Neuron (in vitro differentiated cells): Measurements from ENCODE around the gene SPC24.
"Not testable (repeated sequence)": the region's sequence is repeated elsewhere in the genome, so short reads cannot be mapped to it uniquely, and the experiment has no call there.

Experiments used
- H2AFZ ChIP-seq: one replicate; pipeline ENCODE4 v1.6.1; 2013; ENCODE audit warnings: low read depth, mild to moderate bottlenecking, inconsistent platforms, low read length, moderate library complexity
- H3K27me3 ChIP-seq: one replicate; pipeline ENCODE4 v1.6.1; 2013; ENCODE audit warnings: low read length; ENCODE audit not compliant: insufficient read depth
- H3K36me3 ChIP-seq: one replicate; pipeline ENCODE4 v1.6.1; 2013; ENCODE audit warnings: low read length; ENCODE audit not compliant: insufficient read depth
- H3K4me1 ChIP-seq: one replicate; pipeline ENCODE4 v1.6.1; 2013; ENCODE audit warnings: low read length; ENCODE audit not compliant: insufficient read depth
- H3K4me3 ChIP-seq: 2 replicates; pipeline ENCODE4 v1.5.1; 2013; ENCODE audit warnings: mild to moderate bottlenecking, low read length, moderate library complexity
- H3K9me3 ChIP-seq: one replicate; pipeline ENCODE4 v1.6.1; 2013; ENCODE audit warnings: low read length

Gene SPC24

GRCh38 chr19:11142528-11143171 lies 12.9 kb downstream of the SPC24 start:
- Histone ChIP-seq H3K4me3 (no peak overlapping the region), H3K9me3 (peaks cover 3% of the 10 kb centered on the region), H3K27me3 (no peaks in the 10 kb centered on the region), H2AFZ (no peak overlapping the region), H3K36me3 (peaks cover 23% of the 10 kb centered on the region), H3K4me1 (peaks cover 29% of the 10 kb centered on the region)

GRCh38 chr19:11141937-11142527 lies 13.6 kb downstream of the SPC24 start:
- Histone ChIP-seq H3K36me3 (peaks cover 17% of the 10 kb centered on the region), H3K4me3 (no peak overlapping the region), H3K27me3 (no peaks in the 10 kb centered on the region), H3K9me3 (peaks cover 3% of the 10 kb centered on the region), H3K4me1 (peaks cover 32% of the 10 kb centered on the region), H2AFZ (no peak overlapping the region)

- Histone ChIP-seq H3K27me3 (no peaks in the 10 kb centered on the region), H3K4me3 (no peak overlapping the region), H3K4me1 (peaks cover 32% of the 10 kb centered on the region), H3K36me3 (peaks cover 9% of the 10 kb centered on the region), H2AFZ (no peak overlapping the region), H3K9me3 (no peaks in the 10 kb centered on the region)
Observed at GRCh38 chr19:11140896-11141295, 14.7 kb downstream of the SPC24 start.

- H3K4me3 ChIP-seq, H3K36me3 ChIP-seq, H3K9me3 ChIP-seq, H2AFZ ChIP-seq, H3K27me3 ChIP-seq: not testable (repeated sequence)
- peaks cover 32% of the 10 kb centered on the region for H3K4me1 ChIP-seq
Observed at GRCh38 chr19:11140023-11140538, 15.5 kb downstream of the SPC24 start.

GRCh38 chr19:11138601-11139300 lies 16.8 kb downstream of the SPC24 start:
- Histone ChIP-seq H3K36me3 (no peaks in the 10 kb centered on the region), H3K9me3 (no peaks in the 10 kb centered on the region), H3K4me3 (no peak overlapping the region), H2AFZ (no peak overlapping the region), H3K4me1 (peaks cover 32% of the 10 kb centered on the region), H3K27me3 (no peaks in the 10 kb centered on the region)

GRCh38 chr19:11137542-11138384 lies 17.8 kb downstream of the SPC24 start:
- Histone ChIP-seq H3K4me1 (peaks cover 23% of the 10 kb centered on the region), H3K9me3 (no peaks in the 10 kb centered on the region), H2AFZ (no peak overlapping the region), H3K4me3 (peak overlapping the region; percentile 46), H3K27me3 (no peaks in the 10 kb centered on the region), H3K36me3 (peaks cover 8% of the 10 kb centered on the region)

GRCh38 chr19:11136400-11137101 lies 19.0 kb downstream of the SPC24 start:
- H3K36me3 ChIP-seq: peaks cover 18% of the 10 kb centered on the region
- H3K27me3 ChIP-seq: no peaks in the 10 kb centered on the region
- peaks cover 16% of the 10 kb centered on the region for H3K4me1 ChIP-seq
- no peak overlapping the region for H2AFZ ChIP-seq
- no peaks in the 10 kb centered on the region for H3K9me3 ChIP-seq
- H3K4me3 ChIP-seq: no peak overlapping the region

- Histone ChIP-seq H3K4me1 (no peaks in the 10 kb centered on the region), H3K9me3 (no peaks in the 10 kb centered on the region), H3K4me3 (no peak overlapping the region), H3K27me3 (no peaks in the 10 kb centered on the region), H3K36me3 (peaks cover 63% of the 10 kb centered on the region), H2AFZ (no peak overlapping the region)
Observed at GRCh38 chr19:11131471-11131870, 24.1 kb downstream of the SPC24 start.

- Histone ChIP-seq H3K4me3 (no peak overlapping the region), H3K36me3 (peaks cover 68% of the 10 kb centered on the region), H3K27me3 (no peaks in the 10 kb centered on the region), H3K9me3 (no peaks in the 10 kb centered on the region), H2AFZ (no peak overlapping the region), H3K4me1 (no peaks in the 10 kb centered on the region)
Observed at GRCh38 chr19:11130824-11131455, 24.6 kb downstream of the SPC24 start.

GRCh38 chr19:11127905-11128304 lies 27.7 kb downstream of the SPC24 start:
- H3K4me3 ChIP-seq: no peak overlapping the region
- H3K27me3 ChIP-seq: no peaks in the 10 kb centered on the region
- no peak overlapping the region for H2AFZ ChIP-seq
- H3K36me3 ChIP-seq: peaks cover 83% of the 10 kb centered on the region
- H3K4me1 ChIP-seq: no peaks in the 10 kb centered on the region
- no peaks in the 10 kb centered on the region for H3K9me3 ChIP-seq

- H3K36me3 ChIP-seq: peaks cover 76% of the 10 kb centered on the region
Observed at GRCh38 chr19:11125994-11126685, 29.4 kb downstream of the SPC24 start.

GRCh38 chr19:11124157-11124556 lies 31.4 kb downstream of the SPC24 start:
- not testable (repeated sequence) for H2AFZ ChIP-seq, H3K27me3 ChIP-seq, H3K4me3 ChIP-seq, H3K4me1 ChIP-seq, H3K9me3 ChIP-seq
- peaks cover 77% of the 10 kb centered on the region for H3K36me3 ChIP-seq

More at GRCh38 chr19:11125994-11126685, 29.4 kb downstream of the SPC24 start:
- H3K4me3 ChIP-seq: no peak overlapping the region
- no peak overlapping the region for H2AFZ ChIP-seq
- H3K9me3 ChIP-seq: no peaks in the 10 kb centered on the region
- no peaks in the 10 kb centered on the region for H3K4me1 ChIP-seq
- H3K27me3 ChIP-seq: no peaks in the 10 kb centered on the region
